ENCODE measurements around the gene SYK.
"Not testable (repeated sequence)": the region's sequence is repeated elsewhere in the genome, so short reads cannot be mapped to it uniquely, and the experiment has no call there.

SYK gene

DNA sequence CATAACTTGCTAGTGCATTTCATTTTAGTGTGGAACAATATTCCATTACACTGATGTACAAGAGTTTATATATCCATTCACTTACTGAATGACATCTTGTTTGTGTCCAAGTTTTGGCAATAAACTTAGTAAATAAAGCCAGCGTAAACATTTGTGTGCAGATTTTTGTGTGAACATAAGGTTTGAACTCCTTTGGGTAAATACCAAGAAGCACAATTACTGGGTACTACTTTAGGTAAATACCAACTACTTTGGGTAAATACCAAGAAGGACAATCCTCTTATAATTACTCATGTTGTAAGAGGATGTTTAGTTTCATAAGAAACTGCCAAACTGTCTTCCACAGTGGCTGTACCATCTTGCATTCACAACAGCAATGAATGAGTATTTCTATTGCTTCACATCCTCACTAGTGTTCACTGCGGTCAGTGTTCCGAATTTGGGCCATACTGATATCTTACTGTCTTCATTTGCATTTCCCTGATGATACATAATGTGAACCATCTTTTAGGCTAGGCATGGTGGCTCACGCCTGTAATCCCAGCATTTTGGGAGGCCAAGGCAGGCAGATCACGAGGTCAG lies 2.3 kb upstream of the SYK start:
- no peak for DNase-seq

DNA sequence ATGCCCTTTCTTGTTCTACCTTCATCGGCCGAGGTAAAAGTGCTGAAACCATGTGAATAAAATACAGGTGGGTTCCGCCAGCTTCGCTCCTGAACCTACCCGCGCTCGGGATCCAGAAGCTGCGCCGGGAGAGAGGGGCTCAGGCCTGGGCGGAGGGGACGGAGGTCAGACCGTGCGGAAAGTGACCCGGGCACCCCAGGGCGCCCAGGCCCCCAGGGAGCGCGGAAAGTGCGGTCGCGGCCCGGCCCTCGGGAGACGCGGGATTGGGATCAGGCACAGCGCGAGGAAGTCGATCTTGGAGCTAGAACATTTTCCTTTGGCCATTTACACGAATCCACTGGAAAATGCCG lies 329 bp downstream of the SYK start:
- no peak for DNase-seq

- no peak for DNase-seq
Measured at GRCh38 chr9:90802386-90802985, 867 bp downstream of the SYK start.

DNA sequence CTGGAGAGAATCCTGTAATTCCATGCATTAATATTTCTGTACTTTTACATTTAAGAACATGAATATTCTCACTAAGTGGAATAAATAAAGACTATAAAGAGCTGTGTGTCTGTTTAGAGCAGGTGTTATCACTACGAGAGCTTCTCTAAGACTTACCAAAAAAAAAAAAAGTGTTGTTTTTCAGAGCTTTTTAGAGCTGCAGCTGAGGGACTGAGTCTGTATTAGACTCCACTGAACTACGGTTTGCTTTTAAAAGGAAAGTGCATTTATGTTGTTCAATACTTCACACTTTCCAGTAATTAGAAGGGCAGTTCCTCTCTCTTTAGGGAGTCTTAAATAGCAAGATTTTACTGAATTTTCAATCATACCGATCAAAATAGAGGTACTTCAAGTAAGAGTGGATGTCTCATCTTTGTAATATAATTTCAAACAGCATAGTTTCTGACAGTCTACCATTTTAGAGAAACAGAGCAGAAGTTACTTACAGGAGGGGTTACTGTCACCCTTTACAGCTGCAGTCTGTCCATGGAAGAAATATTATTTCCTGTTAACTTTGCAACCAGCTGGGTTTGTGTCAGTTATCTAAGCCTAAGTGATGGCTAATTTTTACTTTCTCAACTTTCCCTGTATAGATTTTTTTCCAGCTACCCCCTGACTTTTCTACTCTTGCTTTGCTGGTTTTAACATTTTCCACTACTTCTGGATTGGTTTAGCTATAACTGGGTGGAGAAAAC lies 2.4 kb downstream of the SYK start:
- no peak for DNase-seq

- peak; percentile 45 for DNase-seq
Measured at GRCh38 chr9:90805006-90805996, 3.7 kb downstream of the SYK start.

DNA sequence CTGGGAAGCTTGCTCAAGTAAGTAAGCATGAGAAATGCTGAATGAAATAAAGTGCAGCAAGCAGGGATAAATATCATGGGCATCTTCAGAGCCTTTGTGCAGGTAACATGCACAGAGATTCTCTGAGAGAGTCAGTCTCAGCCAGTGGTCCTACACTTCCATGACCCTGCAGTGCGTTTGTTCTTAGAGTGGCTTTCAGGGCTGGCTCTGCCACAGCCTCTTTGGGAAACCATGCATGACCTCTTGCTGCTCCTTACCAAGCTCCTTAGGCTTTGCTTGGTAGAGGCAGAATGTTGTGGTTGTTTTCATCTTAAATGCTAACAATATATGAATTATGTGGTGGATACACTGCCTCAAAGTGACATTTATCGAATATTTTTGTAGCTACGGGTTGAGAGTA lies 5.4 kb downstream of the SYK start:
- DNase-seq, result no peak

GRCh38 chr9:90808398-90808797 lies 6.8 kb downstream of the SYK start:
- no peak for DNase-seq

DNA sequence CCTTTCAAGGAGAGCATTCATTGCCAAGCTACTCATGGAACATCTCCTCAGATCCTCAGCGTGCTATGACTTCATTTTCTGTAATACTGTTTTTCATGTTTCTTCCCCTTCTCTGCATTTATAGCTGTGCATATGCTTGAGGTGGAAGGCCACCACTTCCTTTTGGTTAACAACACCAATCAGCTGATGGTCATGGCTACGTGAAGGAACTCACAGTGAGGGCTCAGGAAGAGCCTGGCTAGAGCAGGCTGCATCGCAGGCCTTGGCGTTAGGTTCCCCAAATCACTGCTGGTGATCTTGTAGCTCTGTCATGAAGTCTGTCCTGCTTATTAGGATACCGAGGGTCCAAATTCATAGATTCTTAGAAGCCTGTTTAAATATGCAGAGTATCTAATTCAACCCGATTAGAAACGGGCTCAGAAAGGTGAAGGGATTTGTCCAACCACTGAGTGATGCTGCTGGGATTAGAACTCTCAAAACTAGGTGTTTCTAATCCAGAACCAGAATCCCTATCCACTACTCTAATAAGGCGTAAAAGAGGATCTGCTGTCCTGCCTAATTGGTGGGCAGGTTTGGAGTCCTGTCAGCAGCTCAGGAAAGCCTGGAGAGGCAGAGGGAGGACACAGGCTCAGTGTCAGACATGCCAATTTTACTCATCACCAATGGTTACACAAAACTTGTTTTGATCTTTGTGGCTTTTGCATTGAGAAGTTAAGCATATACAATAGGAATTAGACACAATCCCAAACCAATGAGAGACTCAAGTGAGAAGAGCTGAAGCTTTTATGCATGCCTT lies 7.5 kb downstream of the SYK start:
- DNase-seq, result no peak

DNA sequence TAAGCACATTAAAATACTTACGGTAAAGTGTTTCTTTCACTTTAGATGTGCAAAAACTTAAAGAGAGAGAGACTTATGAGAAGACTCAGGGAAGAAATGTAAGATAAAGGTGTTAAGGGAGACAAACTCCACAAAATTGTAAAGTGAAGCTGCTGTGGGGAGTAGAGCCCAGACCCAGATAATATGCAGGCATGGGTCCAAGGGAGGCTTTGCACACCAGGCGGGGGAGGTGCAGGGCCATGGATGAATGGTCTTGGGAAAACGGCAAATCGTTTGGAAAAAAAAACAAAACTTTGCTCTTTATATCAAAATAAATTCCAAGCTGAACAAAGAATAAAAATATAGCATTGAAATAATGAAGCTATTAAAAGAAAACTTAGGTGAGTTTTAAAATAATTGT lies 9.1 kb downstream of the SYK start:
- DNase-seq, result no peak

GRCh38 chr9:90813046-90813445 lies 11.4 kb downstream of the SYK start:
- DNase-seq, result no peak

DNA sequence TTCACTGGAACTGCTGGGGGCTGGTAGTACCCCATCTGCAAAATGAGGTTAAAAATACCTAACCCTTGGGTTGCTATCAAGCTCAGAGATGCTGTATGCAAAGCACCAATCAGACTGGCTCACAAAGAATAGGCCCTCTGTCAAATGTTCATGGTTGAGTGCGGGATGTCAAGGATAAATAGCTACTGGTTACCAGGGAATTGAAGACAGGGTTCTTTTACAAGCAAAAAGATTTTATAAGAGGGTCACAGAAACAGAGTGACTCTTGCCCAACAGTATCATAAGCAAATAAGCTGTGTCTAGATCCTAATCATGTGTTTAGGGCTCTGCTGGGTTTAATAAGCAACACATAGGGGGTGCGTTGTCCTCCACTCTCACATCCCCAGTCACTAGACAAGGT lies 11.9 kb downstream of the SYK start:
- DNase-seq, result no peak

DNA sequence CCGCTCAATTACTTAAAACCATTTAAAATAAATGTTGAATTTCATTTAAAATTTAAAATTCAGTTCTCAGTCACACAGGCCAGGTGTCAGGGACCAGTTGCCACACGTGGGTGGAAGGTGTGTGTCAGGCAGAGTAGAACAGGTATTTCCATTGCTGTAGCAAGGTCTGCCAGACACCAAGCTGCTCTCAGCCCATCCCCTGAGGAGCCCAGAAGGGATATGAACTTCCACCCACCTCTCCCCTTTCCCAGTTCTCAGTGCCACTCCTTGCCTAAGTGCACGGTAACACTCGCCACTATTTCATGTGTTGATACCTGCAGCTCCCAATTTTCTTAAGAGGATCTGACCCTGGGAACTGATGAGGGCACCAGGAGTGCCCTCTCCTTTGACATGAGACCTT lies 12.7 kb downstream of the SYK start:
- no peak for DNase-seq

GRCh38 chr9:90815183-90815943 lies 13.7 kb downstream of the SYK start:
- peak; percentile 69 for DNase-seq

DNA sequence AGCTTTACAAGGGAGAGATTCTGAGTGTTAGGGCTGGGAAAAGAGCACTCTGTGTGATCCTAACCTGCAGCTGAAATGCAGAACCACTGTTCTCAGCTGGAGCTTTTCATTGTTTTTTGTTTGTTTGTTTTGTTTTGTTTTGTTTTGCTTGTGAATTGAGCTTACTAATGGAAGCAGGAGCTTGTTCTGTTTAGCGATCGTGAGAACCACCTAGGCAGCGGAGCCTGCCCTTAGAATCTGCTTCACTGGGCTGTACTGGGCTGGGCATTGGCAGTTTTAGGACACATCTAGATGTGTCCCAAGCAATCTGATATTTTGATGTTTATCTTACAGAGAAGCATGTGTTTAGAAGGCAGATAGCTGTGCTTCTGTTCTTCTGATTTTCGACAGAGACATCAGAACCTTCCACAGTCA lies 14.3 kb downstream of the SYK start:
- peak; percentile 28 for DNase-seq

- DNase-seq, result no peak
Measured at GRCh38 chr9:90816690-90817089, 15.1 kb downstream of the SYK start.

- DNase-seq, result no peak
Measured at GRCh38 chr9:90818279-90818678, 16.7 kb downstream of the SYK start.

DNA sequence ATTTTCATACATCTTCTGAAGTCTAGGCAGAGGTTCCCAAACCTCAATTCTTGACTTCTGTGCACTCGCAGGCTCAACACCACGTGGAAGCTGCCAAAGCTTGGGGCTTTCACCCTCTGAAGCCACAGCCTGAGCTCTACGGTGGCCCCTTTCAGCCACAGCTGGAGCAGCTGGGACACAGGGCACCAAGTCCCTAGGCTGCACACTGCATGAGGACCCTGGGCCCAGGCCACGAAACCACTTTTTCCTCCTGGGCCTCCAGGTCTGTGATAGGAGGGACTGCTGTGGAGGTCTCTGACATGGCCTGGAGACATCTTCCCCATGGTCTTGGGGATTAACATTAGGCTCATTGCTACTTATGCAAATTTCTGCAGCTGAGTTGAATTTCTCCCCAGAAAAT lies 18.8 kb downstream of the SYK start:
- DNase-seq, result not testable (repeated sequence)

GRCh38 chr9:90821236-90821635 lies 19.6 kb downstream of the SYK start:
- DNase-seq, result not testable (repeated sequence)

DNA sequence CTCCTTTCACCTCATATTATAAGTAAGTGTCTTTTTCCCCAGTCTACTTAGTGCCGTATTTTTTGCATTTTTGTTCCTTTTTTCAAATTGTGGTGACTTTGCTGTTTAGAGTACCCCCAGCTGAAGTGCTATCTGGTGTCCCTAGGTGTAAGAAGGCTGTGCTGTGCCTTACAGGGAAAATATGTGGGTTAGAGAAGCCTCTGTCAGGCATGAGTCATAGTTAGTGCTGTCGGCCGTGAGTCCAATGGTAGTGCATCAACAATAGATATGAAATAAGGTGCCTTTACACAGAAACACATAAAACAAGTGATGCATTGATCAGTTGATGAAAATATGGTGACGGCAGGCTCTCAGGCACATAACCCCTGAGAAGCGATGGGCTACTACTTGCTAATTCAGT lies 20.1 kb downstream of the SYK start:
- DNase-seq, result no peak

- no peak for DNase-seq
Measured at GRCh38 chr9:90822866-90823265, 21.2 kb downstream of the SYK start.

DNA sequence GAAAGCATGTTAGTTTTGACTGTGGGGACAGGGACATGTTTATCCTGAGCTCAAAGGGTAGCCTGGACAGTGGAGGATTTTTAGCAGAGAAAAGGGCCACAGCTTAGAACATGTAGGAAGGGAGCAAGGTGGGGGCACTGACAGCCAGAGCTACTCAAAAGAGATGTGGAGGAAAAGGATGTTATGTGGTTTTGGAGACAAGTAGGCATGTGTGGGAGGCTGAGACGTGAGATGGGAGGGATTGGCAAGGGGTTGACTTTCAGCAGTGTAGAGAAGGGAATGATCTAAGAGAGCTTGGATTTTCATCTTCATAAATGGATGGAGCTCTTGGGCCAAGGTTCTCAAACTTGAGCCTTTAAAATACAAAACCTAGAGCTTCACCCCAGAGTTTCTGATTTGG lies 24.0 kb downstream of the SYK start:
- no peak for DNase-seq
